Measurements from ENCODE around the gene FBXW2.
A peak's percentile ranks its signal among the peaks of the same experiment; 100 is the strongest.

Gene FBXW2

DNA sequence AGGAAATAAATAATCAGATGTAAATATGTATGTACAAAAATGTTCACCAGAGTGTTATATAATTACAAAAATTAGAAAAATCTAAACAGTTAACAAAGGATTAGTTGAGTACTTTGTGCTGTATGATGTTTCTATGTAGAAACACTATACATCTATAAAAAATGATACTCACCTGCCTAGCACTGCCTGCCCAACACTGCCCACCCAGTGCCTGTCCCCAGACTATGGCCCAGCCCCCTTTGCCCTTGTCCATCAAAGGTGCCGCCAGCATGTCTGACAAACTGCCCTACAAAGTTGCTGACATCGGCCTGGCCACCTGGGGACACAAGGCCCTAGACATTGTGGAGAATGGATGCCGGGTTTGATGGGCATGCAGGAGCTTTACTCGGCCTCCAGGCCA lies 72.8 kb downstream of the FBXW2 start:
- no peak for DNase-seq (ENCODE audit: low read depth)
- TF ChIP-seq, protein P1, sequence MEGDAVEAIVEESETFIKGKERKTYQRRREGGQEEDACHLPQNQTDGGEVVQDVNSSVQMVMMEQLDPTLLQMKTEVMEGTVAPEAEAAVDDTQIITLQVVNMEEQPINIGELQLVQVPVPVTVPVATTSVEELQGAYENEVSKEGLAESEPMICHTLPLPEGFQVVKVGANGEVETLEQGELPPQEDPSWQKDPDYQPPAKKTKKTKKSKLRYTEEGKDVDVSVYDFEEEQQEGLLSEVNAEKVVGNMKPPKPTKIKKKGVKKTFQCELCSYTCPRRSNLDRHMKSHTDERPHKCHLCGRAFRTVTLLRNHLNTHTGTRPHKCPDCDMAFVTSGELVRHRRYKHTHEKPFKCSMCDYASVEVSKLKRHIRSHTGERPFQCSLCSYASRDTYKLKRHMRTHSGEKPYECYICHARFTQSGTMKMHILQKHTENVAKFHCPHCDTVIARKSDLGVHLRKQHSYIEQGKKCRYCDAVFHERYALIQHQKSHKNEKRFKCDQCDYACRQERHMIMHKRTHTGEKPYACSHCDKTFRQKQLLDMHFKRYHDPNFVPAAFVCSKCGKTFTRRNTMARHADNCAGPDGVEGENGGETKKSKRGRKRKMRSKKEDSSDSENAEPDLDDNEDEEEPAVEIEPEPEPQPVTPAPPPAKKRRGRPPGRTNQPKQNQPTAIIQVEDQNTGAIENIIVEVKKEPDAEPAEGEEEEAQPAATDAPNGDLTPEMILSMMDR (conservative IDR thresholded peaks at IDR 0.05; ENCODE audit: low read depth, low read length), result no peak
- no peak overlapping the region for H3K4me3 ChIP-seq (ENCODE audit: low read depth, low read length)

DNA sequence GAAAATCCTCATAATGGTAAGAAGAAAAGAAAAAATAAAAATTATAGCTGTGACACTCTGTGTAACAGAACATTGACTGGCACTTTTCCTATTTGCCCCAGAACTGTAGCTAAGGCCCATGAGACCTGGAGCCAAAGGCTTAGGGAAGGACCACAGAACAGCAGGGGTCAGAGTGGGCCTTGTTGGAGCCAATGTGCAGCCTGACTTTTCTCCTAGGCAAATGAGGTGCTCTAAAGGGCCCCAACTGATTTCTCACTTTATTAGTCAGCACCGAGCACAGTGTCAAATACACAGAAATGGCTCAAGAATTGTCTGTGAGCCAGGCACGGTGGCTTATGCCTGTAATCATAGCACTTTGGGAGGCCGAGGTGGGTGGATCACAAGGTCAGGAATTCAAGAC lies 74.9 kb downstream of the FBXW2 start:
- no peak overlapping the region for H3K4me3 ChIP-seq (ENCODE audit: low read depth, low read length)
- TF ChIP-seq, protein P1 (conservative IDR thresholded peaks at IDR 0.05; ENCODE audit: low read depth, low read length), result no peak
- DNase-seq (ENCODE audit: low read depth), result no peak

DNA sequence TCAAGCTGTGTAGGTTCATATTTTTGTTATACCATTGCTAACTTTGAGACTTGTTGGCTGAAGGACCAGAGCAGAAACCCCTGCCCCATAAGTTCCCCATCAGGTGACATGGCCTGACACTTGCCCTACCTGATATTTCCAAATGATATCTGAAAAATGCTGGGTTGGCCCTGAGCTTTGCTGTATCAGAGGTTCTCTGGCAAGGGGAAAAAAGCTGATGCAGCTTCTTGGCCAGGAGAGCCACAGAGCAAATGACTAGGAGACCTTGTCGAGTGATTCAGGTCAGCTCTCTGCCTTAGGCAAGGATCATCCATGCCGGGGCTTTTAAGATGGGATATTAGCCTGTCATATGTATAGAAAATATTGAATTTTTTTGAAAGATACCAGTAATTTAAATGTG lies 76.0 kb downstream of the FBXW2 start:
- DNase-seq (ENCODE audit: low read depth), result no peak
- no peak overlapping the region for H3K4me3 ChIP-seq (ENCODE audit: low read depth, low read length)
- TF ChIP-seq, protein P1 (conservative IDR thresholded peaks at IDR 0.05; ENCODE audit: low read depth, low read length), result no peak

DNA sequence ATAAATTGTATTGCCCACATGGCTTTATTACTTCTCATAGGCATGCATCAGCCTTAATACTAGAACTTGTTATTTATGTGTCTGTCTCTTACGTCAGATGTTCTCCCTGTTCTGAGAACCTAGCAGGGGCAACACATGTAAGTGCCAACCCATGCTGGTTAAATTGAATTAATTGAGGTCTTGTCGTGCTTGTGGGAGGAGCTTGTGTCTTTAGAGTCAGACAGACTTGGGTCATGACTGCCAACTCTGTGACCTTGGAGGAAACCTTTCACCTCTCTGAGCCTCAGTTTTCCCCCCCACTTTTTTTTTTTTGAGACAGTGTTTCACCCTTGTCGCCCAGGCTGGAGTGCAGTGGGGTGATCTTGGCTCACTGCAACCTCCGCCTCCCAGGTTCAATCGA lies 76.7 kb downstream of the FBXW2 start:
- TF ChIP-seq, protein P1 (conservative IDR thresholded peaks at IDR 0.05; ENCODE audit: low read depth, low read length), result no peak
- DNase-seq (ENCODE audit: low read depth), result no peak
- H3K4me3 ChIP-seq (ENCODE audit: low read depth, low read length), result no peak overlapping the region

DNA sequence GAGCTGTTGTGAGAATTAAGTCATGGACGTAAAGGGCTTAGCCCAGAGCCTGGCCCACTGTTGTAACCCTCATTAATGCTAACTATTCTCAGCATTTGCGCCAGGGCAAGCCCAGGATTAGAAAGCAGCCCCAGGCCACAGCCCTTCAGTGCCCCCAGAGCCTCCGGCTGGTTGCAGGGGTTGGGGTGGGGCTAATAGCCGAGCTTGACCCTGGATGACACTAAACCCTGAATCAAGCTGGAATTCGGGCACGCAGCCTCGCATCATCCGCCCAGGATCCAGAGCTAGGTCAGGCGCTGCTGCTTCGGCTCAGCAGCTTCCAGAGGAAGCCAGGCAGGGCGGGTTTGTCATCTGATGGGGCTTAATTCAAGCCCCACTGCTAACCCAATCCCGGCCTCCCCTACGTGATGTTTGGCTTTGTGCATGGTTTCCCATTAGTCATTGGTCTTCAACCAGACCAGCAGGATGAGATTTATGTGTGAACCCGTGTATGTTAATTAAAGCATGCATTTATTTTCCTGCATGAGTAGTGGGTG lies 77.8 kb downstream of the FBXW2 start:
- peak; percentile 43 for DNase-seq (ENCODE audit: low read depth)
- TF ChIP-seq, protein P1 (conservative IDR thresholded peaks at IDR 0.05; ENCODE audit: low read depth, low read length), result no peak
- H3K4me3 ChIP-seq (ENCODE audit: low read depth, low read length), result peak overlapping the region; percentile 10

DNA sequence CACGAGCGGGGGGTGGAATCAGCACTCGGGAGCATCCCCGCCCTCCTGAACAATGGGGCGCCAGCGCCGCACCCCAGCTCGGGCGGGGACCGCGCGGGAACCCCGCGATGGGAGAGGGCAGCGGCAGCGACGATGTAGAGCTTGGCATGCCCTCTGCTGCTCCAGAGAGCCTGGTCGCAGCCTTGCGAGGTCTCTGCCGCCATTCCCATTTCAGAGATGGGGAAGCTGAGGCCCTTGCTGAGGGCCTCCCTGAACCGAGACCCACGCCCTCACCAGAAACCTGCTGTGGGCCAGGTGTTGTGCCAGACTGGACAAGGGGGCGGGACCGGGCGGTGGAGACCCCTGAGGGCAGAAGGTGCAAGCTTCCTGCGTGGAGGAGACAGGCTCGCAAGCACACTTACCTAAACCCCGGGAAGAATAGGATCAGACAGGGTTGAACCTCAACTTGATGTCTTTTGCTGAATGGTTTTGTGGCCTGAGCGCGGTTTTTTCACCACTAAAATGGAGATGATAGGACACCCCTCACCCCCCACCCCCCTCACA lies 78.3 kb downstream of the FBXW2 start:
- DNase-seq (ENCODE audit: low read depth), result no peak
- TF ChIP-seq, protein P1 (conservative IDR thresholded peaks at IDR 0.05; ENCODE audit: low read depth, low read length), result no peak
- peak overlapping the region; percentile 79 for H3K4me3 ChIP-seq (ENCODE audit: low read depth, low read length)
